Measurements from ENCODE around the gene ADRA2B. TPM values are rescaled to one million over a fixed set of nuclear protein-coding genes. Genes with fewer than 3 reads are reported as not detected.

ADRA2B gene
- total RNA-seq, 1 donor from 2014 or later = 2.9 TPM

- no peak for DNase-seq
- intact Hi-C loops (cut with micrococcal nuclease) = no loop called here
- no peaks in the 10 kb centered on the region for H3K4me1 ChIP-seq
- no peaks in the 10 kb centered on the region for H3K36me3 ChIP-seq
- no peak overlapping the region for H3K27ac ChIP-seq (replicated peaks)
- no peak overlapping the region for H3K4me3 ChIP-seq
- peaks cover 22% of the 10 kb centered on the region for H3K27me3 ChIP-seq (ENCODE audit: low read depth)
- TF ChIP-seq, protein P1, sequence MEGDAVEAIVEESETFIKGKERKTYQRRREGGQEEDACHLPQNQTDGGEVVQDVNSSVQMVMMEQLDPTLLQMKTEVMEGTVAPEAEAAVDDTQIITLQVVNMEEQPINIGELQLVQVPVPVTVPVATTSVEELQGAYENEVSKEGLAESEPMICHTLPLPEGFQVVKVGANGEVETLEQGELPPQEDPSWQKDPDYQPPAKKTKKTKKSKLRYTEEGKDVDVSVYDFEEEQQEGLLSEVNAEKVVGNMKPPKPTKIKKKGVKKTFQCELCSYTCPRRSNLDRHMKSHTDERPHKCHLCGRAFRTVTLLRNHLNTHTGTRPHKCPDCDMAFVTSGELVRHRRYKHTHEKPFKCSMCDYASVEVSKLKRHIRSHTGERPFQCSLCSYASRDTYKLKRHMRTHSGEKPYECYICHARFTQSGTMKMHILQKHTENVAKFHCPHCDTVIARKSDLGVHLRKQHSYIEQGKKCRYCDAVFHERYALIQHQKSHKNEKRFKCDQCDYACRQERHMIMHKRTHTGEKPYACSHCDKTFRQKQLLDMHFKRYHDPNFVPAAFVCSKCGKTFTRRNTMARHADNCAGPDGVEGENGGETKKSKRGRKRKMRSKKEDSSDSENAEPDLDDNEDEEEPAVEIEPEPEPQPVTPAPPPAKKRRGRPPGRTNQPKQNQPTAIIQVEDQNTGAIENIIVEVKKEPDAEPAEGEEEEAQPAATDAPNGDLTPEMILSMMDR (IDR thresholded peaks at IDR 0.05; ENCODE audit: borderline replicate concordance) = no peak
- peaks cover 8% of the 10 kb centered on the region for H3K9me3 ChIP-seq (replicated peaks)
These were observed 42.9 kb upstream of the ADRA2B start for GRCh38 chr2:96159084-96159830.

GRCh38 chr2:96158554-96158940 is 42.2 kb upstream of the ADRA2B start:
- no peak overlapping the region for H3K4me3 ChIP-seq
- H3K27ac ChIP-seq (replicated peaks) = no peak overlapping the region
- TF ChIP-seq, protein P1 (IDR thresholded peaks at IDR 0.05; ENCODE audit: borderline replicate concordance) = no peak
- H3K36me3 ChIP-seq = no peaks in the 10 kb centered on the region
- H3K4me1 ChIP-seq = no peaks in the 10 kb centered on the region
- peaks cover 22% of the 10 kb centered on the region for H3K27me3 ChIP-seq (ENCODE audit: low read depth)
- no peak for DNase-seq
- H3K9me3 ChIP-seq (replicated peaks) = peaks cover 8% of the 10 kb centered on the region
- intact Hi-C loops (cut with micrococcal nuclease) = no loop called here

GRCh38 chr2:96157649-96158553 is 41.5 kb upstream of the ADRA2B start:
- no peak overlapping the region for H3K27ac ChIP-seq (replicated peaks)

GRCh38 chr2:96156926-96157648 is 40.7 kb upstream of the ADRA2B start:
- intact Hi-C loops (cut with micrococcal nuclease) = no loop called here
- no peak overlapping the region for H3K4me3 ChIP-seq
- H3K4me1 ChIP-seq = no peaks in the 10 kb centered on the region
- no peak for DNase-seq
- H3K27ac ChIP-seq (replicated peaks) = no peak overlapping the region
- peaks cover 22% of the 10 kb centered on the region for H3K27me3 ChIP-seq (ENCODE audit: low read depth)
- TF ChIP-seq, protein P1 (IDR thresholded peaks at IDR 0.05; ENCODE audit: borderline replicate concordance) = no peak
- no peaks in the 10 kb centered on the region for H3K36me3 ChIP-seq
- peaks cover 8% of the 10 kb centered on the region for H3K9me3 ChIP-seq (replicated peaks)

More at GRCh38 chr2:96157649-96158553, 41.5 kb upstream of the ADRA2B start:
- intact Hi-C loops (cut with micrococcal nuclease) = no loop called here
- Histone ChIP-seq H3K27me3 (ENCODE audit: low read depth) (peaks cover 22% of the 10 kb centered on the region), H3K9me3 (replicated peaks) (peaks cover 8% of the 10 kb centered on the region), H3K4me3 (no peak overlapping the region), H3K36me3 (no peaks in the 10 kb centered on the region), H3K4me1 (no peaks in the 10 kb centered on the region)
- TF ChIP-seq, protein P1 (IDR thresholded peaks at IDR 0.05; ENCODE audit: borderline replicate concordance) = no peak
- no peak for DNase-seq

All from left ventricle myocardium inferior (tissue), 1 donor.